B cell (primary cell): ENCODE results near the gene RPTOR.

Experiments
- CTCF ChIP-seq: fragments of 200-600 bp; IDR thresholded peaks from one replicate; pipeline ENCODE4 v1.8.0; 2022; ENCODE audit warnings: antibody characterized with exemption, mild to moderate bottlenecking
- EZH2 ChIP-seq: IDR thresholded peaks from 2 replicates; pipeline ENCODE4 v1.6.1; 2012; ENCODE audit warnings: borderline replicate concordance, low read depth, mild to moderate bottlenecking, moderate library complexity, low read length; ENCODE audit not compliant: insufficient read depth, poor library complexity, severe bottlenecking

- TF ChIP-seq CTCF: no peak
- TF ChIP-seq EZH2: no peak
Observed at GRCh38 chr17:80504686-80505413, 39.8 kb upstream of the RPTOR start.
